Left ventricle myocardium inferior (tissue), 1 donor: ENCODE results near the gene SYNPR. TPM values are rescaled to one million over a fixed set of nuclear protein-coding genes. Genes with fewer than 3 reads are reported as not detected.

Source experiments
- DNase-seq: peaks from one replicate; pipeline ENCODE4 v3.0.0-alpha.2; 2020
- H3K27ac ChIP-seq: fragments of 200-600 bp; replicated peaks from 2 replicates; pipeline ENCODE4 v1.8.0; 2021
- H3K27me3 ChIP-seq: fragments of 200-600 bp; 2 replicates; pipeline ENCODE4 v1.8.0; 2021; ENCODE audit warnings: low read depth
- H3K36me3 ChIP-seq: fragments of 200-600 bp; 2 replicates; pipeline ENCODE4 v1.8.0; 2021
- H3K4me1 ChIP-seq: fragments of 200-600 bp; 2 replicates; pipeline ENCODE4 v1.8.0; 2021
- H3K4me3 ChIP-seq: fragments of 200-600 bp; 2 replicates; pipeline ENCODE4 v1.8.0; 2021; ENCODE audit warnings: mild to moderate bottlenecking, moderate library complexity
- H3K9me3 ChIP-seq: fragments of 200-600 bp; replicated peaks from 2 replicates; pipeline ENCODE4 v1.8.0; 2021
- CTCF ChIP-seq: fragments of 200-600 bp; IDR thresholded peaks from 2 replicates; pipeline ENCODE4 v1.8.0; 2021; ENCODE audit warnings: antibody characterized with exemption, mild to moderate bottlenecking, borderline replicate concordance
- intact Hi-C: fragments of 100-400 bp; cut with micrococcal nuclease; formaldehyde crosslinking; loops from one replicate; pipeline ENCODE4 v1.11.0; 2022
- total RNA-seq: library from RNA; stranded (reverse); fragmentation: NEBNext Ultra II Directional; extraction: Animal tissue kit (Norgen Biotek cat#: 25700); gene quantifications from one replicate; pipeline ENCODE4 v1.2.1, GENCODE V29; 2021
- donor health status: DM: no; HTN: yes; CAD: no; lungs with severe emphysema.

Gene SYNPR
- total RNA-seq, 1 donor from 2014 or later, result 0.93 TPM

GRCh38 chr3:63482341-63482740 is 204.2 kb downstream of the SYNPR start:
- no peak for DNase-seq
- Histone ChIP-seq H3K4me1 (no peaks in the 10 kb centered on the region), H3K27ac (no peak overlapping the region), H3K27me3 (peaks cover under 1% of the 10 kb centered on the region), H3K4me3 (no peak overlapping the region), H3K9me3 (no peaks in the 10 kb centered on the region), H3K36me3 (no peaks in the 10 kb centered on the region)
- no peak for TF ChIP-seq CTCF
- intact Hi-C loops, result no loop called here

GRCh38 chr3:63492464-63492863 is 214.4 kb downstream of the SYNPR start:
- Histone ChIP-seq H3K9me3 (no peaks in the 10 kb centered on the region), H3K27ac (no peak overlapping the region), H3K4me3 (no peak overlapping the region), H3K36me3 (no peaks in the 10 kb centered on the region), H3K27me3 (peaks cover 5% of the 10 kb centered on the region), H3K4me1 (no peaks in the 10 kb centered on the region)
- intact Hi-C loops, result no loop called here
- TF ChIP-seq CTCF, result no peak
- no peak for DNase-seq

DNA sequence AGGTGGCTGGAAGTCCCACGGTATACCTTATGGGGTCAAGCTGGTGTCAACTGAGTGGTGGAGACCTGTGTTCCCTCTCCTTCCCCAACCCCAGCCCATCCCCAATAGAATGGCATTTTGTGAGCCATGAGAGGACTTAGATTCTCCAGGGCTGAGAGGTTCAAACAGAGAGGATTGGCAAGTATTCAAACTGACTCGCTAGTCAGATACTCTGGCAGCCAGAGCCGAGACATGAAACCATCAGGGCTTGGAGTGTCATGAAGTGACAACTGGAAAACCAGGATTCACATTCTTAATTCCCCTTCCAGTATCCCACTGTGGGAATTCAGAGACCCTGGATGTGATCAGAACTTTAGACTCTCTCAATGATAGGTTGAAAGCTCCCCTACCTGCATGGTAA is 215.0 kb downstream of the SYNPR start:
- TF ChIP-seq CTCF, result no peak
- H3K9me3 ChIP-seq, result no peaks in the 10 kb centered on the region
- intact Hi-C loops, result no loop called here
- H3K36me3 ChIP-seq, result no peaks in the 10 kb centered on the region
- H3K27ac ChIP-seq, result no peak overlapping the region
- H3K4me3 ChIP-seq, result no peak overlapping the region
- no peaks in the 10 kb centered on the region for H3K27me3 ChIP-seq
- H3K4me1 ChIP-seq, result no peaks in the 10 kb centered on the region
- DNase-seq, result no peak

DNA sequence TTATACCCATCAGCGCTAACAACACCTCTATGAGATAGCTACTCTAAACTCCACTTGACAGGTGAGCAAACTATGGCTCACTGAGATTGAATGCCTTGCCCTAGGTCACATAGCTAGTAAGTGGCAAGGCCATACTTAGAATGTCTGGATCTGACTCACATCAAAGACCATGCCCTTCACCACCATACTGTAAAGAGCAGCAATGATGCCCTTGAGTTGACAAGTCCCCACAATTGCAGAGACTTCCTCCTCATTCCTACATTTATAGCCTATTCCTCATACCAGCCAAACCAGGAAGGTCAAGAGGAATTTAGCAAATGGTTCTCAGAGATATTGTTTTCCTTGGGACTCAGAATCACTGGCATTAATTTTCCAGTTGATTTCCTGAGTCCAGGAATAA is 216.5 kb downstream of the SYNPR start:
- H3K4me1 ChIP-seq, result no peaks in the 10 kb centered on the region
- H3K9me3 ChIP-seq, result no peaks in the 10 kb centered on the region
- no peaks in the 10 kb centered on the region for H3K36me3 ChIP-seq
- no peak for TF ChIP-seq CTCF
- no peaks in the 10 kb centered on the region for H3K27me3 ChIP-seq
- no peak overlapping the region for H3K27ac ChIP-seq
- intact Hi-C loops, result no loop called here
- no peak overlapping the region for H3K4me3 ChIP-seq
- no peak for DNase-seq

GRCh38 chr3:63497641-63498040 is 219.5 kb downstream of the SYNPR start:
- DNase-seq, result no peak
- intact Hi-C loops, result no loop called here

More at GRCh38 chr3:63497641-63498040, 219.5 kb downstream of the SYNPR start:
- no peaks in the 10 kb centered on the region for H3K4me1 ChIP-seq
- no peaks in the 10 kb centered on the region for H3K9me3 ChIP-seq
- TF ChIP-seq CTCF, result no peak
- no peaks in the 10 kb centered on the region for H3K27me3 ChIP-seq
- H3K36me3 ChIP-seq, result no peaks in the 10 kb centered on the region
- no peak overlapping the region for H3K4me3 ChIP-seq
- no peak overlapping the region for H3K27ac ChIP-seq
